DMS 273 (cell line): ENCODE data around the gene SV2C.
"Not testable (repeated sequence)": the region's sequence is repeated elsewhere in the genome, so short reads cannot be mapped to it uniquely, and the experiment has no call there.

Experiments used
- DNase-seq: peaks from one replicate; lab custom pipeline; 2025; ENCODE audit not compliant: unreplicated experiment; lab: John Stamatoyannopoulos, UW

SV2C gene

GRCh38 chr5:76292620-76293322 lies 209.6 kb downstream of the SV2C start:
- no peak for DNase-seq

GRCh38 chr5:76294573-76294972 lies 211.4 kb downstream of the SV2C start:
- no peak for DNase-seq

- DNase-seq = no peak
Observed at GRCh38 chr5:76298852-76299251, 215.7 kb downstream of the SV2C start.

GRCh38 chr5:76299592-76299991 lies 216.4 kb downstream of the SV2C start:
- no peak for DNase-seq

- not testable (repeated sequence) for DNase-seq
Observed at GRCh38 chr5:76301932-76302331, 218.7 kb downstream of the SV2C start.

- not testable (repeated sequence) for DNase-seq
Observed at GRCh38 chr5:76302661-76303060, 219.5 kb downstream of the SV2C start.

GRCh38 chr5:76303921-76304320 lies 220.7 kb downstream of the SV2C start:
- DNase-seq = no peak

GRCh38 chr5:76305269-76305668 lies 222.1 kb downstream of the SV2C start:
- DNase-seq = no peak

- DNase-seq = no peak
Observed at GRCh38 chr5:76305775-76306174, 222.6 kb downstream of the SV2C start.

GRCh38 chr5:76310208-76310607 lies 227.0 kb downstream of the SV2C start:
- no peak for DNase-seq

- no peak for DNase-seq
Observed at GRCh38 chr5:76312783-76313182, 229.6 kb downstream of the SV2C start.

- DNase-seq = no peak
Observed at GRCh38 chr5:76314643-76315042, 231.5 kb downstream of the SV2C start.

GRCh38 chr5:76319673-76320072 lies 236.5 kb downstream of the SV2C start:
- DNase-seq = no peak

GRCh38 chr5:76323494-76323893 lies 240.3 kb downstream of the SV2C start:
- DNase-seq = not testable (repeated sequence)

- no peak for DNase-seq
Observed at GRCh38 chr5:76325326-76325725, 242.1 kb downstream of the SV2C start.

- DNase-seq = no peak
Observed at GRCh38 chr5:76325876-76326491, 242.8 kb downstream of the SV2C start.

GRCh38 chr5:76326577-76327302 lies 243.6 kb downstream of the SV2C start:
- no peak for DNase-seq

GRCh38 chr5:76329346-76329745 lies 246.2 kb downstream of the SV2C start:
- DNase-seq = no peak

- DNase-seq = no peak
Observed at GRCh38 chr5:76331126-76331525, 247.9 kb downstream of the SV2C start.

- no peak for DNase-seq
Observed at GRCh38 chr5:76332102-76332501, 248.9 kb downstream of the SV2C start.

- DNase-seq = no peak
Observed at GRCh38 chr5:76332611-76333205, 249.5 kb downstream of the SV2C start.

- no peak for DNase-seq
Observed at GRCh38 chr5:76333571-76333970, 250.4 kb downstream of the SV2C start.
